ENCODE results near the gene OTOR.

The OTOR gene

DNA sequence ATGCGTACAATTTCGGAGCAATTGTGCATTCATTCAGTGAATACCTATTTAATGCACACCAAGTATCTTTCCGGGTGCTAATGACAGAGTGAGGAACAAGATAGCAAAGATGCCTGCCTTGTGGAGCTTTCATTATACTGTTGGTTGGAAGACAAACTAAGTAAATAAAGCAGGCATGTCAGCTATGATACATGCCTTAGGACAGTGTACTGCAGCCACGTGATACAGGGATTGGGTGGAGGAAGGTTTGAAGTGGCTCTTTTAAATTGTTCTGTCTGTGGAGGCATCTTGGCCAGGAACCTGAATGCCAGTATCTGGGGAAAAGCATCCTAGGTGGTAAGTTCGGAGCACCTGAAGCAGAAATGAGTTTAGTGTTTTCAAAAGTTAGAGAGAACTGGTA is 3.0 kb upstream of the OTOR start:
- no peak overlapping the region for H3K4me3 ChIP-seq (ENCODE audit: low read depth in 1 of 5, low read length in 5 of 5)
- H3K27ac ChIP-seq (ENCODE audit: low read depth, low read length): no peak overlapping the region
- H3K27me3 ChIP-seq (ENCODE audit: control insufficient read depth in 5 of 5, insufficient read depth in 4 of 5, low read length in 5 of 5): peaks cover 0 to 3% (median 2%) of the 10 kb centered on the region in 5 donors
- no peak overlapping the region for H3K9ac ChIP-seq (ENCODE audit: low read length in 5 of 5)
- H3K4me1 ChIP-seq (ENCODE audit: control insufficient read depth in 5 of 5, insufficient read depth in 5 of 5, low read length in 5 of 5): no peaks in the 10 kb centered on the region
- H3K9me3 ChIP-seq (ENCODE audit: control insufficient read depth in 5 of 5, low read length in 5 of 5): no peaks in the 10 kb centered on the region
- peaks cover 14 to 22% (median 20%) of the 10 kb centered on the region in 5 donors for H3K36me3 ChIP-seq (ENCODE audit: control insufficient read depth in 5 of 5, insufficient read depth in 5 of 5, low read length in 5 of 5)

DNA sequence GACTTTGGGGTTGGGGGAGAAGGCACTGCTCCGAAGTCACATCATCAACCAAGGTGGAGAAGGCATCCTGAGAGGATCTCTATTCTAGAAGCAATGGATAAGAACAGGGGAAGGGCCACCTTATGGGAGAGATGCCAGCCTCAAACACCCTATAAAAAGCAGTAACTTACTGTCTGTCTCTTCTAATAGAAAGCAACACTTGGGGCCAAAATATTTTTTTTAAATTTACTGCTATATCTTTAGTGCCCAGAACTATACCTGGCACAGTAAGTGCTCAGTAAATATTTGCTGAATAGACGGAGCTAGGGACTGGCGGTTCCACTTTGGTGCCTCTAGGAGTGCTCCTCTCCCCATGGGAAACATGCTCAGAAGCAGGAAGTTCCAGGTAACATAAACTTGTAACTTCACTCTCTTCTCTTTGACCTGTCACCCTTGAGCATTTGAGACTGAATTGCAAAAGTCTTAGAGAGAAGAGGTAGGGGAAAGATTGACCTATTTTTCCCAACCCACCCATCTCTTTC is 807 bp upstream of the OTOR start:
- H3K9me3 ChIP-seq (ENCODE audit: control insufficient read depth in 5 of 5, low read length in 5 of 5): no peaks in the 10 kb centered on the region
- peaks cover 0 to 3% (median 2%) of the 10 kb centered on the region in 5 donors for H3K36me3 ChIP-seq (ENCODE audit: control insufficient read depth in 5 of 5, insufficient read depth in 5 of 5, low read length in 5 of 5)
- no peak overlapping the region for H3K27ac ChIP-seq (ENCODE audit: low read depth, low read length)
- H3K27me3 ChIP-seq (ENCODE audit: control insufficient read depth in 5 of 5, insufficient read depth in 4 of 5, low read length in 5 of 5): peaks cover 0 to 3% (median 2%) of the 10 kb centered on the region in 5 donors
- H3K4me1 ChIP-seq (ENCODE audit: control insufficient read depth in 5 of 5, insufficient read depth in 5 of 5, low read length in 5 of 5): no peaks in the 10 kb centered on the region
- H3K9ac ChIP-seq (ENCODE audit: low read length in 5 of 5): no peak overlapping the region
- H3K4me3 ChIP-seq (ENCODE audit: low read depth in 1 of 5, low read length in 5 of 5): no peak overlapping the region

DNA sequence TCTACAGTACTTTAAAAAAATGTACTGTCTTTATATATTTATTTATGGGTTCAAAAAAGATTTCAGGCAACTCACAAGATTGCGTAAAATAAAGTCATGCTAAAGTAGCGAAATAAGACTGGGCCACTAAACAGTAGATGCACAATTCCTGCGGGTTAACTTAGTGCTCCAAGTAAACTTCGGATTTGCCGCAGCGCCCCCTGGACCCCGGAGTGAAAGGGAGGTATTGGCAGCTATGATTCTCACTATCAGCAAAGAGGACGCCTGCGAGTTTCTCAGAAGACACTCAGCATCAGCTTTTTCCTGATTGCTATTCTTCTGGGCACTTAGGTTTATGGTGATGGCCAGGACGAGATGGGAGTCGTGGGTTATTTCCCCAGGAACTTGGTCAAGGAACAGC is 1.4 kb downstream of the OTOR start:
- Histone ChIP-seq H3K36me3 (ENCODE audit: control insufficient read depth in 5 of 5, insufficient read depth in 5 of 5, low read length in 5 of 5) (no peaks in the 10 kb centered on the region), H3K4me3 (ENCODE audit: low read depth in 1 of 5, low read length in 5 of 5) (no peak overlapping the region), H3K9ac (ENCODE audit: low read length in 5 of 5) (no peak overlapping the region), H3K4me1 (ENCODE audit: control insufficient read depth in 5 of 5, insufficient read depth in 5 of 5, low read length in 5 of 5) (no peaks in the 10 kb centered on the region), H3K9me3 (ENCODE audit: control insufficient read depth in 5 of 5, low read length in 5 of 5) (no peaks in the 10 kb centered on the region), H3K27me3 (ENCODE audit: control insufficient read depth in 5 of 5, insufficient read depth in 4 of 5, low read length in 5 of 5) (peaks cover 0 to 3% (median 2%) of the 10 kb centered on the region in 5 donors), H3K27ac (ENCODE audit: low read depth, low read length) (no peak overlapping the region)

DNA sequence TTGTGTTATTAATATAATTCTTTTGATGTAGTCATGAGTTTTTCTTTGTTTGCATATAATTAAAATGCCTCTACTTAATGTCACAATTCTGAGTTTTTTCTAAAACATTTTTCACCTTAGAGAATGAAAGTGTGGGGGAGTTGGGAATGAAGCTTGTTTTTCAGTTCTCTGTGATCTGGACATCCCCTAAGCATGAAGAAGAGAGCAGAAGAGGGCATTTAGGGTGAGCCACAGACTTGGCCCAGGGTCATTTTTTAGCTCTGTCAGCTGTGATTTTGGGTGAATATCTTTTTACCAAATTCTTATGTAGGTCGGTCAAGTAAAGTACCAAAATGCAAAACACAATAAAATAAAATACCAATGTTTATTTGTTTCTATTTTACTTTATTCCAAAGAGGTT is 3.9 kb downstream of the OTOR start:
- Histone ChIP-seq H3K9me3 (ENCODE audit: control insufficient read depth in 5 of 5, low read length in 5 of 5) (no peaks in the 10 kb centered on the region), H3K27me3 (ENCODE audit: control insufficient read depth in 5 of 5, insufficient read depth in 4 of 5, low read length in 5 of 5) (peaks cover 0 to 3% (median 0%) of the 10 kb centered on the region in 5 donors), H3K9ac (ENCODE audit: low read length in 5 of 5) (no peak overlapping the region), H3K36me3 (ENCODE audit: control insufficient read depth in 5 of 5, insufficient read depth in 5 of 5, low read length in 5 of 5) (no peaks in the 10 kb centered on the region), H3K4me3 (ENCODE audit: low read depth in 1 of 5, low read length in 5 of 5) (no peak overlapping the region), H3K27ac (ENCODE audit: low read depth, low read length) (no peak overlapping the region), H3K4me1 (ENCODE audit: control insufficient read depth in 5 of 5, insufficient read depth in 5 of 5, low read length in 5 of 5) (no peaks in the 10 kb centered on the region)

DNA sequence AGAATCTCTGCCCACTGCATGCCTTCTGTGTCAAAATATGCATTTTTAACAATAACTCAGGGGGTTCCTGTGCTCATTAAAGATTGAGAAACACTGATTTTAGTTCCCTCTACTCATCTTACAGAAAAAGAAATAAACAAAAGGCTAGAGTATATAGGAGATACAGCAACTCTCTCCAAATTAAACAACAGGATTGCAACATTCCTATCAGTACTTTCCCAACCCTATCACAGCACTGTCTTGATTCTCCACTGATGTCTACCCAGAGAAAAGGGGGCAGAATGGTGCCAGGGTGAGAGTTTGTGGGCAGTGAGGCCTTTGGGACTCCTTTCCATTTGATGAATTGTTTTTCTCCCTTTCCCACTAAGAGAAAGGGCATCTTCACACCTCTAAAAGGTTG is 4.7 kb downstream of the OTOR start:
- H3K27ac ChIP-seq (ENCODE audit: low read depth, low read length): no peak overlapping the region
- H3K9ac ChIP-seq (ENCODE audit: low read length in 5 of 5): no peak overlapping the region
- H3K36me3 ChIP-seq (ENCODE audit: control insufficient read depth in 5 of 5, insufficient read depth in 5 of 5, low read length in 5 of 5): no peaks in the 10 kb centered on the region
- peaks cover 0 to 3% (median 0%) of the 10 kb centered on the region in 5 donors for H3K27me3 ChIP-seq (ENCODE audit: control insufficient read depth in 5 of 5, insufficient read depth in 4 of 5, low read length in 5 of 5)
- H3K4me1 ChIP-seq (ENCODE audit: control insufficient read depth in 5 of 5, insufficient read depth in 5 of 5, low read length in 5 of 5): no peaks in the 10 kb centered on the region
- H3K9me3 ChIP-seq (ENCODE audit: control insufficient read depth in 5 of 5, low read length in 5 of 5): no peaks in the 10 kb centered on the region
- H3K4me3 ChIP-seq (ENCODE audit: low read depth in 1 of 5, low read length in 5 of 5): no peak overlapping the region

DNA sequence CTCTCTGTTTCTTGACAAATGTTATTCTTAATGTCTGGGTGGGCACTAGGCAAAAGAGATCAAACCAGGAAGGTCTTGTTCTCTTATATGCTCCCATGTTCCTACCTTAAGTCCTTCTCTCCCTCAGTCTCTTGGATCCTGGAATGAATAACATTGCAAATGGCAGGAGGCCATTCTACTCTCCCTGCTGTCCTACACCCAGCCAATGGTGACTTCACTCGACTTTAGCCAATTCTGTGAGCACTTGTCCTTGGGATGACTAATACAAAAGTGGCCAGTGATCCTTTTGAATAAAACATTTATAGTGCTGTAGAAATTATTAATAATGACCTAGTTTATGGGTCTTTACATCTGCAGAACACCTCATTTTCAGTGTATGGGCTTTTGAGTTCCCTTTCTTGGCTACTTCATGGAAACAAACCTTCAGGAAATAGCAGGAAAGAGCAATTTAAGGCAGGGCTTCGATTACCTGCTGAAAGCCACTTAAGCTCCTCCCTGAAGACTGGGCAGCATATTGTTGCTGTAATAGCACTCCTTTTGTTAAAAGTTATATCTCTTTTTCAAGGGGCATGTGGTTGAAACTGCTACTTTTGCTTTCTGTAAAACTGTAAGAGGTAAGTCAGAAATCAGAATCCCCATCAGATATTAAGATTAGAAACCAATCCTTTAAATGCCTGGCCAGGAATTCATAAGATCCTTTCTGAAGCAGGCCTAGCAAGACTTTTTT is 10.5 kb downstream of the OTOR start:
- no peaks in the 10 kb centered on the region for H3K9me3 ChIP-seq (ENCODE audit: control insufficient read depth in 5 of 5, low read length in 5 of 5)
- no peak overlapping the region for H3K4me3 ChIP-seq (ENCODE audit: low read depth in 1 of 5, low read length in 5 of 5)
- no peak overlapping the region for H3K9ac ChIP-seq (ENCODE audit: low read length in 5 of 5)
- H3K36me3 ChIP-seq (ENCODE audit: control insufficient read depth in 5 of 5, insufficient read depth in 5 of 5, low read length in 5 of 5): no peaks in the 10 kb centered on the region
- H3K27me3 ChIP-seq (ENCODE audit: control insufficient read depth in 5 of 5, insufficient read depth in 4 of 5, low read length in 5 of 5): peaks cover 0 to 3% (median 0%) of the 10 kb centered on the region in 5 donors
- no peak overlapping the region for H3K27ac ChIP-seq (ENCODE audit: low read depth, low read length)
- peaks cover 0 to 3% (median 0%) of the 10 kb centered on the region in 5 donors for H3K4me1 ChIP-seq (ENCODE audit: control insufficient read depth in 5 of 5, insufficient read depth in 5 of 5, low read length in 5 of 5)

DNA sequence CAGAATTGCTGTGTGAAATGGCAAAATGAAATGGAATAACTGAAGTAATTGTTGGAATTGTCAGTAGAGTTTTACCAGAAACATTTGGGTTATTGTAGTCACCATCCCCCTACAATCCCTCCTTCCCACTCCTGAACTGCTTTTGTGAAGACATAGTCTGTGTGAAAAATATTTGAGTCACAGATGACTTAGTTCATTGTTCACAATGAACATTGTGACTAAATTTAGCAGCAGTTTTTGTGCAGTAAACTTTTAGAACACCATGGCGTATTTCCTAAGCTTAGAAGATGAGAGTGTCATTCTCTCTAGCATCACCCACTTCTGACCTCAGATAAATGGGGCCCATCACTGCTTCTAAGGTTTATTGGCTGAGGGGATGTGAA is 11.0 kb downstream of the OTOR start:
- H3K27me3 ChIP-seq (ENCODE audit: control insufficient read depth in 5 of 5, insufficient read depth in 4 of 5, low read length in 5 of 5): peaks cover 0 to 5% (median 1%) of the 10 kb centered on the region in 5 donors
- H3K9me3 ChIP-seq (ENCODE audit: control insufficient read depth in 5 of 5, low read length in 5 of 5): no peaks in the 10 kb centered on the region
- H3K4me1 ChIP-seq (ENCODE audit: control insufficient read depth in 5 of 5, insufficient read depth in 5 of 5, low read length in 5 of 5): peaks cover 0 to 3% (median 0%) of the 10 kb centered on the region in 5 donors
- H3K9ac ChIP-seq (ENCODE audit: low read length in 5 of 5): no peak overlapping the region
- H3K4me3 ChIP-seq (ENCODE audit: low read depth in 1 of 5, low read length in 5 of 5): no peak overlapping the region
- H3K36me3 ChIP-seq (ENCODE audit: control insufficient read depth in 5 of 5, insufficient read depth in 5 of 5, low read length in 5 of 5): no peaks in the 10 kb centered on the region
- no peak overlapping the region for H3K27ac ChIP-seq (ENCODE audit: low read depth, low read length)

DNA sequence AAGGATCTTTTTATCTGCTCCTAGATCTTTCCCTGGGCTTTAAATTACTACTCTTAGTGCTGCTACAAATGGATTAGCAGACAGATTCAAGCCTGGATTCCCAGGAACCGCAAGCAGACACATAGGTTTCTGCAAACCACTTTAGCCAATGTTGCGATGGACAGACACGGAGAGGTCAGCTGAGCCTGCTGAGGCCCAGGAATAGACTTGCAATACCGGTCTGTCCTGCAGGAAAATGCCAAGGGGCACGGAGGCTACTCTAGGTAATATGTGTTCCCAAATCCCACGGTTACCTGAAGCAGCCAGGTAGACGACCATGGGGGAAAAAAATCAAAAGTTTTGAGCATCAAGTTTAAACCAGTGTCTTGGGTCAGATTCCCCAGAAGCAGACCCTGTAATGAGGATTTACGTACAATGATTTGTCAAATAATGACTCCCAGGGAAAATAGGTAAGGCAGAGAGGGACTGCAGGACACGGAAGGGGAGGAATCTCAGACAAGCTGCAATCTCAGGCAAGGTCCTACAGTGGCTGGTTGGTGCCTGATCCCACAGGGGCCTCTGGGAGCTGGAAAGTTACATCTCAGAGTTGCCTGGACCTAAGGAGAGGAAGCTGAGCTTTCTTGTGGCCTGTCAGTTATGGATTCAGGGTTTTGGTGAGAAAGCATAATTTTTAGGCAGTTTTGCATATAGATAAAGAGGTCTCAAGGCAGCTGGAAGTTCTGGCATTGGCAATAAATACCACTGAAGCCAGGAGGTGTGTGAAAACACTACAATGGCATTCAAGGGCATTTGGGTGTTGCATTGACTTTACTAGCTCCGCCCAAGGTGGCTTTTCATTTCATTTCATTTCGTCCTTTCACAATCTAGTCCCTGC is 12.5 kb downstream of the OTOR start:
- no peak overlapping the region for H3K9ac ChIP-seq (ENCODE audit: low read length in 5 of 5)
- no peaks in the 10 kb centered on the region for H3K9me3 ChIP-seq (ENCODE audit: control insufficient read depth in 5 of 5, low read length in 5 of 5)
- no peak overlapping the region for H3K27ac ChIP-seq (ENCODE audit: low read depth, low read length)
- H3K4me1 ChIP-seq (ENCODE audit: control insufficient read depth in 5 of 5, insufficient read depth in 5 of 5, low read length in 5 of 5): peaks cover 0 to 3% (median 0%) of the 10 kb centered on the region in 5 donors
- H3K27me3 ChIP-seq (ENCODE audit: control insufficient read depth in 5 of 5, insufficient read depth in 4 of 5, low read length in 5 of 5): peaks cover 0 to 5% (median 3%) of the 10 kb centered on the region in 5 donors
- H3K36me3 ChIP-seq (ENCODE audit: control insufficient read depth in 5 of 5, insufficient read depth in 5 of 5, low read length in 5 of 5): no peaks in the 10 kb centered on the region
- no peak overlapping the region for H3K4me3 ChIP-seq (ENCODE audit: low read depth in 1 of 5, low read length in 5 of 5)

DNA sequence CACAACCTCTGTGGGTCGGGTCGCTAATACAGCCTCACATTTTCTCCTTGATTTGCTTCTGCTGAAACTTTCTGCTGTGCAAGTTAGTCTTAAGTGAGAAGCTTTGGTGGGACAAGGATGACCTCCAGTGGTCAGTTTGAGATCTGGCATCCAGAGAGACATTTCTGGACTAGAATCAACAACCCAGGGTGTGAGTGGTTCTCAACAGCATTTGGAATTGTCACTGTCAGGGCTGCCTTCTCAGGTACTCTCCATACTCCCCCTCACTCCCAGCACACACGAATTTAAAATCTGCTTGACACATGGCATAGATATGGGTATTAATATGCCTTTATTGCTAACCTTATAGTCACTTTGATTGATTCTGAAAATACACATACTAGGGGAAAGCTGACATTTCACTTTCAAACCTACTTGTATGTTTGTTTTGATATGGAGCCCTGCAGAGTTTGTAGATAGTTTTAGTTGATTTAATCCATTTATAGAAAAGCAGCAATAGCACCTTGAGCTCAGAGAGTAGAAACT is 13.2 kb downstream of the OTOR start:
- H3K36me3 ChIP-seq (ENCODE audit: control insufficient read depth in 5 of 5, insufficient read depth in 5 of 5, low read length in 5 of 5): no peaks in the 10 kb centered on the region
- H3K9me3 ChIP-seq (ENCODE audit: control insufficient read depth in 5 of 5, low read length in 5 of 5): no peaks in the 10 kb centered on the region
- peaks cover 0 to 5% (median 3%) of the 10 kb centered on the region in 5 donors for H3K27me3 ChIP-seq (ENCODE audit: control insufficient read depth in 5 of 5, insufficient read depth in 4 of 5, low read length in 5 of 5)
- H3K9ac ChIP-seq (ENCODE audit: low read length in 5 of 5): no peak overlapping the region
- peaks cover 0 to 3% (median 0%) of the 10 kb centered on the region in 5 donors for H3K4me1 ChIP-seq (ENCODE audit: control insufficient read depth in 5 of 5, insufficient read depth in 5 of 5, low read length in 5 of 5)
- H3K4me3 ChIP-seq (ENCODE audit: low read depth in 1 of 5, low read length in 5 of 5): no peak overlapping the region
- H3K27ac ChIP-seq (ENCODE audit: low read depth, low read length): no peak overlapping the region

DNA sequence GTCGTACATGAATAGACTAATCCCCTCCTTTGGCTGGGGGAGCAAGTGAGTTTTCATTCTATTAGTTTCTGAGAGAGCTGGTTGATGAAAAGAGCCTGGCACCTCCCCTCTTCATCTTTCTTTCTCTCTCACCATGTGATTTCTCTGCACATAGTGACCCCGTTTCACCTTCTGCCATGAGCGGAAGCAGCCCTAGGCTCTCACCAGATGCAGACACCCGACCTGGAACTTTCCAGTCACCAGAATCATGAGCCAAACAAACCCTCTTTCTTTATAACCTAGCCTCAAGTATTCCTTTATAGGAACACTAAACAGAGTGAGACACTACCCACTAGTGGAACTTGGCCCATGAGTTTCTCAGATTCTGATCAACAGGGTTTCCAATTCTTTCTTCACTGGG is 16.4 kb downstream of the OTOR start:
- Histone ChIP-seq H3K36me3 (ENCODE audit: control insufficient read depth in 5 of 5, insufficient read depth in 5 of 5, low read length in 5 of 5) (no peaks in the 10 kb centered on the region), H3K27ac (ENCODE audit: low read depth, low read length) (no peak overlapping the region), H3K4me1 (ENCODE audit: control insufficient read depth in 5 of 5, insufficient read depth in 5 of 5, low read length in 5 of 5) (peaks cover 0 to 3% (median 0%) of the 10 kb centered on the region in 5 donors), H3K9me3 (ENCODE audit: control insufficient read depth in 5 of 5, low read length in 5 of 5) (no peaks in the 10 kb centered on the region), H3K9ac (ENCODE audit: low read length in 5 of 5) (no peak overlapping the region), H3K27me3 (ENCODE audit: control insufficient read depth in 5 of 5, insufficient read depth in 4 of 5, low read length in 5 of 5) (peaks cover 0 to 11% (median 5%) of the 10 kb centered on the region in 5 donors), H3K4me3 (ENCODE audit: low read depth in 1 of 5, low read length in 5 of 5) (no peak overlapping the region)

Measured in subcutaneous abdominal adipose tissue (tissue), 5 donors.